ENCODE measurements around the gene CPNE7.

Gene CPNE7

DNA sequence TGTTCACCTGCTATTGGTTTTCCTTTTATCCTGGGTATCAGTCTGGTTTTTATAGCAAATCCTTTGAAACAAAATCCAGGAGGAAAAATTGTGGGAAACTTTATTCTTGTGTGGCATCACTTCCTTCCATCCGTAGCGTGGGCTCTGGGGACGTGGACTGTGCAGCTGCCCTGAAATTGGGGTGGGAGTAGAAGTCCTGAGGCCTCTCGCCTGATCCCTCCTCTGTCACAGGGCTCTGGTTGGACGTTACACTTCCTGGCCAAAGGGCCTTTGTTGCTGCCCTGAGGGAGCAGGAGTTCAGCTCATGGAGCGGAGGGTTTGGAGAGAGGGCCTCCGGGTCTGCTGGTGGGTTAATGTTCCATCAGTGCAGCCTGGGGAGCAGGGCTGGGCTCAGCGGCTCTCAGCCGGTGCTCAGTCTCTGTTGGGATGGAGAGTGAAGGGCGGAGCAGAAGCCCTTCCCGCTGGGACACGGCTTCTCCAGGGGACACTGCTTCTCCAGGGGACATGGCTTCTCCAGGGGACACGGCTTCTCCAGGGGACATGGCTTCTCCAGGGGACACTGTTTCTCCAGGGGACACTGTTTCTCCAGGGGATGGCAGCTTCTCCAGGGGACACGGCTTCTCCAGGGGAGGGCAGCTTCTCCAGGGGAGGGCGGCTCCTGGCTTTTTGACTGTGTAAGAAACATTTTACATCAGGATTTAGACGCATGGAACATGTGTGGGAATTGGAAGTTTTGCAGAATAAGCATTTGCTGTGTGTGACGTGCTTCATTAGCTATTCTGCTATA is 30.3 kb upstream of the CPNE7 start:
- ChIA-PET POLR2A (no interaction called here), CTCF (interaction anchor here (1.3 kb wide), 1 partner anchor 13 kb away, joined by 5 read pairs; no protein-coding TSS in a partner anchor)
- Histone ChIP-seq H3K27ac (ENCODE audit: insufficient read depth in 1 of 2, low read depth in 1 of 2, low read length in 2 of 2, poor library complexity in 1 of 2, severe bottlenecking in 2 of 2) (no peak overlapping the region), H3K9me3 (ENCODE audit: control extremely low read depth in 1 of 5, control insufficient read depth in 4 of 5, insufficient read depth in 2 of 5, low read depth in 1 of 5, low read length in 4 of 5) (no peaks in the 10 kb centered on the region), H3K27me3 (replicated peaks in 2 of 5; ENCODE audit: control insufficient read depth in 4 of 5, insufficient read depth in 5 of 5, low read length in 4 of 5) (no peaks in the 10 kb centered on the region), H3K4me3 (ENCODE audit: control insufficient read depth in 1 of 7, extremely low read depth in 1 of 7, insufficient read depth in 4 of 7, low read depth in 2 of 7, low read length in 6 of 7) (no peak overlapping the region), H3K4me1 (ENCODE audit: control extremely low read depth in 1 of 4, control insufficient read depth in 4 of 4, insufficient read depth in 4 of 4, low read length in 3 of 4) (no peaks in the 10 kb centered on the region), H3K36me3 (ENCODE audit: control insufficient read depth in 4 of 4, insufficient read depth in 4 of 4, low read length in 3 of 4) (peaks cover 8 to 72% (median 48%) of the 10 kb centered on the region in 4 experiments)
- WGBS (ENCODE audit: insufficient coverage) = over 99% methylated on average over 14 of the region's 17 CpGs
- DNase-seq = no peak

DNA sequence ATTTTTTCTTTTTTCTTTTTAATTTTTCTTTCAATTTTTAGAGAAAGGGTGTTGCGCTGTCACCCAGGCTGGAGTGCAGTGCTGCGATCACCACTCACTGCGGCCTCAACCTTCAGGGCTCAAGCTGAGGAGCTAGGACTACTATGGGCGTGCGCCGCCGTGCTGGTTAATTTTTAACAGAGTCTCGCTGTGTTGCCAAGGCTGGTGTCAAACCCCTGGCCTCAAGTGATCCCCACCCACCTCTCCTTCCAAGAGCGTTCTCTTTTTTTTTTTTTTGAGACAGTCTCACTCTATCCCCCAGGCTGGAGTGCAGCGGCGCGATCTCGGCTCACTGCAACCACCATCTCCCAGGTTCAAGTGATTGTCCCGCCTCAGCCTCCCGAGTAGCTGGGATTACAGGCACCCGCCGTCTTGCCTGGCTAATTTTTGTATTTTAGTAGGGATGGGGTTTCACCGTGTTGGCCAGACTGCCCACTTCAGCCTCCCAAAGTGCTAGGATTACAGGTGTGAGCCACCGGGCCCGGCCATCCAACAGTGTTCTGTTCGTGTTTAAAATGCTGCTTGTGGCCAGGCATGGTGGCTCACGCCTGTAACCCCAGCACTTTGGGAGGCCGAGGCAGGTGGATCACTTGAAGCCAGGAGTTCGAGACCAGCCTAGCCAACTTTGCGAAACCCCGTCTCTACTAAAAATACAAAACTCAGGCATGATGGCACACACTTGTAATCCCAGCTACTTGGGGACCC is 29.6 kb upstream of the CPNE7 start:
- Histone ChIP-seq H3K4me3 (ENCODE audit: control insufficient read depth in 1 of 7, extremely low read depth in 1 of 7, insufficient read depth in 4 of 7, low read depth in 2 of 7, low read length in 6 of 7) (no peak overlapping the region), H3K27me3 (replicated peaks in 2 of 5; ENCODE audit: control insufficient read depth in 4 of 5, insufficient read depth in 5 of 5, low read length in 4 of 5) (no peaks in the 10 kb centered on the region), H3K9me3 (ENCODE audit: control extremely low read depth in 1 of 5, control insufficient read depth in 4 of 5, insufficient read depth in 2 of 5, low read depth in 1 of 5, low read length in 4 of 5) (no peaks in the 10 kb centered on the region), H3K27ac (ENCODE audit: insufficient read depth in 1 of 2, low read depth in 1 of 2, low read length in 2 of 2, poor library complexity in 1 of 2, severe bottlenecking in 2 of 2) (no peak overlapping the region), H3K36me3 (ENCODE audit: control insufficient read depth in 4 of 4, insufficient read depth in 4 of 4, low read length in 3 of 4) (peaks cover 8 to 78% (median 49%) of the 10 kb centered on the region in 4 experiments), H3K4me1 (ENCODE audit: control extremely low read depth in 1 of 4, control insufficient read depth in 4 of 4, insufficient read depth in 4 of 4, low read length in 3 of 4) (no peaks in the 10 kb centered on the region)
- ChIA-PET CTCF (interaction anchor here (1.3 kb wide), 1 partner anchor 12 kb away, joined by 5 read pairs; no protein-coding TSS in a partner anchor), POLR2A (no interaction called here)
- WGBS (ENCODE audit: insufficient coverage) = 97% methylated on average over 22 of the region's 26 CpGs
- no peak for DNase-seq

DNA sequence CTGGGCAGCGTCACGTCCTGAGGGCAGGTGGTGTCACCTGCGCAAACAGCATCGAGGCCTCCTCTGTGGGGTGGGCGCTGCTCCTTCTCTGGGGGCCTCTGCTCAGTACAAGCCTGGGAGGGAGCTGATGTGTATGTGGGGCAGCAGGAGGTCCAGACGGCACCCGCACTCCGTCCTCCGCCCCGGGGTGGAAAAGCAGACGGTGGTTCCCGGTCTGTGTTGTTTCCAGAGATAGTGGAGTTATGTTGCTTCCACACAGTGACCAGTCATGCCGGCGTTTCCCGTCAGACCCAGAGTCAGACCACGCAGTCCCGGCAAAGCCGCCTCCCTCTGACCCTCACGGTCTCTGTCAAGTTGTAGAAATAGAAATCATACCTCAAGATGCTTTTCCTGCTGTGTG is 28.8 kb upstream of the CPNE7 start:
- Histone ChIP-seq H3K4me1 (ENCODE audit: control extremely low read depth in 1 of 4, control insufficient read depth in 4 of 4, insufficient read depth in 4 of 4, low read length in 3 of 4) (no peaks in the 10 kb centered on the region), H3K36me3 (ENCODE audit: control insufficient read depth in 4 of 4, insufficient read depth in 4 of 4, low read length in 3 of 4) (peaks cover 8 to 77% (median 48%) of the 10 kb centered on the region in 4 experiments), H3K27me3 (replicated peaks in 2 of 5; ENCODE audit: control insufficient read depth in 4 of 5, insufficient read depth in 5 of 5, low read length in 4 of 5) (no peaks in the 10 kb centered on the region), H3K9me3 (ENCODE audit: control extremely low read depth in 1 of 5, control insufficient read depth in 4 of 5, insufficient read depth in 2 of 5, low read depth in 1 of 5, low read length in 4 of 5) (no peaks in the 10 kb centered on the region), H3K4me3 (ENCODE audit: control insufficient read depth in 1 of 7, extremely low read depth in 1 of 7, insufficient read depth in 4 of 7, low read depth in 2 of 7, low read length in 6 of 7) (no peak overlapping the region), H3K27ac (ENCODE audit: insufficient read depth in 1 of 2, low read depth in 1 of 2, low read length in 2 of 2, poor library complexity in 1 of 2, severe bottlenecking in 2 of 2) (no peak overlapping the region)
- CTCF ChIA-PET = interaction anchor here (1.3 to 1.4 kb wide), 2 partner anchors 9 to 11 kb away, joined by 5 to 6 read pairs; no protein-coding TSS in a partner anchor
- no peak for DNase-seq
- WGBS (ENCODE audit: insufficient coverage) = 91% methylated on average over 19 of the region's 19 CpGs
- POLR2A ChIA-PET = no interaction called here

DNA sequence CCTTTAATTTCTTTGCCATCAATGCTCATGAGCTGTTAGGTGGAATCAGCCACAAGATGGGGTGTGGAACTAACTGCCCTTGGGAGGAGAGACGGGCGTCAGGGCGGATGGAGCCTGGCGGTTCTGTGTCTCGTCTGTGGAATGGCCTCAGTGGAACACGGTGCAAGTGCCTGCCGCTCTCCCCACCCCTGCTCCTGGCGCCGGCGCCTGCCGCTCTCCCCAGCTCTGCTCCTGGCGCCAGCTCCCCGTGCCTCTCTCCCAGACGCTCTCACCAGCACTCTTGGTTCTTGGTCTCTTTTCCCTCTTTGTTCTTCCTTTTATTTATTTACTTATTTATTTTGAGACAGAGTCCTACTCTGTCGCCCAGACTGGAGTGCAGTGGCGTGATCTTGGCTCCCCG is 28.3 kb upstream of the CPNE7 start:
- Histone ChIP-seq H3K4me1 (ENCODE audit: control extremely low read depth in 1 of 4, control insufficient read depth in 4 of 4, insufficient read depth in 4 of 4, low read length in 3 of 4) (no peaks in the 10 kb centered on the region), H3K9me3 (ENCODE audit: control extremely low read depth in 1 of 5, control insufficient read depth in 4 of 5, insufficient read depth in 2 of 5, low read depth in 1 of 5, low read length in 4 of 5) (no peaks in the 10 kb centered on the region), H3K36me3 (ENCODE audit: control insufficient read depth in 4 of 4, insufficient read depth in 4 of 4, low read length in 3 of 4) (peaks cover 8 to 77% (median 48%) of the 10 kb centered on the region in 4 experiments), H3K27ac (ENCODE audit: insufficient read depth in 1 of 2, low read depth in 1 of 2, low read length in 2 of 2, poor library complexity in 1 of 2, severe bottlenecking in 2 of 2) (no peak overlapping the region), H3K4me3 (ENCODE audit: control insufficient read depth in 1 of 7, extremely low read depth in 1 of 7, insufficient read depth in 4 of 7, low read depth in 2 of 7, low read length in 6 of 7) (no peak overlapping the region), H3K27me3 (replicated peaks in 2 of 5; ENCODE audit: control insufficient read depth in 4 of 5, insufficient read depth in 5 of 5, low read length in 4 of 5) (no peaks in the 10 kb centered on the region)
- POLR2A ChIA-PET = no interaction called here
- 97% methylated on average over 14 of the region's 17 CpGs for WGBS (ENCODE audit: insufficient coverage)
- CTCF ChIA-PET = interaction anchor here (1.4 kb wide), 1 partner anchor 9 kb away, joined by 6 read pairs; no protein-coding TSS in a partner anchor
- no peak for DNase-seq

DNA sequence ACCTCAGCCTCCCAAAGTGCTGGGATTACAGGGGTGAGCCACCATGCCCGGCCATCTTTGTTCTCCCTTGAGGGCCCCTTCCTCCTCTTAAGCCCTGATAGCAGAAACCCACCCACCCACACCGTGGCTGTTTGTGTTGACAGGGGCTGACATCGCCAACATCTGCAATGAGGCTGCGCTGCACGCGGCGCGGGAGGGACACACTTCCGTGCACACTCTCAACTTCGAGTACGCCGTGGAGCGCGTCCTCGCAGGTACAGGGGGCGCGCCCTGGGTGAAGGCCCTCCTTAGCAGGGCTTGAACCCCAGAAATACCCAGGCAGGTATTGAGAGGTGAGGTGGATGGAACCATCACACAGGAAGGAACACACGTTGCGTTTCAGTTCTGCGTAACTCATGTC is 27.7 kb upstream of the CPNE7 start:
- H3K27ac ChIP-seq (ENCODE audit: insufficient read depth in 1 of 2, low read depth in 1 of 2, low read length in 2 of 2, poor library complexity in 1 of 2, severe bottlenecking in 2 of 2) = no peak overlapping the region
- ChIA-PET POLR2A (no interaction called here), CTCF (interaction anchor here (1.4 kb wide), 1 partner anchor 8 kb away, joined by 6 read pairs; no protein-coding TSS in a partner anchor)
- no peaks in the 10 kb centered on the region for H3K27me3 ChIP-seq (replicated peaks in 2 of 5; ENCODE audit: control insufficient read depth in 4 of 5, insufficient read depth in 5 of 5, low read length in 4 of 5)
- H3K4me1 ChIP-seq (ENCODE audit: control extremely low read depth in 1 of 4, control insufficient read depth in 4 of 4, insufficient read depth in 4 of 4, low read length in 3 of 4) = no peaks in the 10 kb centered on the region
- no peaks in the 10 kb centered on the region for H3K9me3 ChIP-seq (ENCODE audit: control extremely low read depth in 1 of 5, control insufficient read depth in 4 of 5, insufficient read depth in 2 of 5, low read depth in 1 of 5, low read length in 4 of 5)
- 99% methylated on average over 20 of the region's 20 CpGs for WGBS (ENCODE audit: insufficient coverage)
- peaks cover 8 to 82% (median 49%) of the 10 kb centered on the region in 4 experiments for H3K36me3 ChIP-seq (ENCODE audit: control insufficient read depth in 4 of 4, insufficient read depth in 4 of 4, low read length in 3 of 4)
- no peak overlapping the region for H3K4me3 ChIP-seq (ENCODE audit: control insufficient read depth in 1 of 7, extremely low read depth in 1 of 7, insufficient read depth in 4 of 7, low read depth in 2 of 7, low read length in 6 of 7)
- no peak for DNase-seq

DNA sequence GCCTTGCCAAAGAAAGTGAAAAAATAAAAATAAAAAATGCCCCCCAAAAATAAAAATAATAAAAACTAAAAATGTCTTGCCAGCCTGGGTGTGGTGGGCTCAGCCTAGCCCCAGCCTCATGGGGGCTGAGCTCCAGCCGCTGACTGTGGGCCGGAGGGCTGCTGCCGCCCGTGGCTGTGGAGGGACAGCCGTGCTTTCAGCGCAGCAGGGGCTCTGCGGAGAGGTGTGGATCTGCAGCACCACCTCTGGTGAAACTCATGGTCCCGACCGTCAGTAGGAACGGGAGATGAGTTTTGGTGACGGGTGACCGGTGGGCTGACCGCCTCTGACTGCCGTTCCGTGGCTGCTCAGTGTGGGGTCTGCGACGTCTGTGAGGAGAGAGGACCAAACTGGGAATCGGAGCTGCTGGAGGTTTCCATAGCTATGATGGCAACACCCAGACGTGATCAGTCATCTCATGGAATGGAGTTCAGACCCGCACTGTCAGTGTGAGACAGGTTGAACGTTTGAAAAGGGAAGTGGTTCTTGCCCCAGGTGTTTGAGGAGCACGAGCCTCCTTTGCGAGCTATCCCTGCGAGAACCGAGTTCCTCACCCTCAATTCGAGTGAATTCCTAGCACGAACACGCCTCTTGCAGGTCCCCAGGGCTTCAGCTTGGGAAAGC is 27.1 kb upstream of the CPNE7 start:
- H3K9me3 ChIP-seq (ENCODE audit: control extremely low read depth in 1 of 5, control insufficient read depth in 4 of 5, insufficient read depth in 2 of 5, low read depth in 1 of 5, low read length in 4 of 5) = no peaks in the 10 kb centered on the region
- H3K27ac ChIP-seq (ENCODE audit: insufficient read depth in 1 of 2, low read depth in 1 of 2, low read length in 2 of 2, poor library complexity in 1 of 2, severe bottlenecking in 2 of 2) = no peak overlapping the region
- H3K4me3 ChIP-seq (ENCODE audit: control insufficient read depth in 1 of 7, extremely low read depth in 1 of 7, insufficient read depth in 4 of 7, low read depth in 2 of 7, low read length in 6 of 7) = no peak overlapping the region
- no peaks in the 10 kb centered on the region for H3K27me3 ChIP-seq (replicated peaks in 2 of 5; ENCODE audit: control insufficient read depth in 4 of 5, insufficient read depth in 5 of 5, low read length in 4 of 5)
- WGBS (ENCODE audit: insufficient coverage) = 97% methylated on average over 28 of the region's 28 CpGs
- no peaks in the 10 kb centered on the region for H3K4me1 ChIP-seq (ENCODE audit: control extremely low read depth in 1 of 4, control insufficient read depth in 4 of 4, insufficient read depth in 4 of 4, low read length in 3 of 4)
- no peak for DNase-seq
- CTCF ChIA-PET = interaction anchor here (1.6 to 1.8 kb wide), 2 partner anchors 9 to 38 kb away, joined by 6 read pairs; no protein-coding TSS in a partner anchor
- H3K36me3 ChIP-seq (ENCODE audit: control insufficient read depth in 4 of 4, insufficient read depth in 4 of 4, low read length in 3 of 4) = peaks cover 8 to 87% (median 55%) of the 10 kb centered on the region in 4 experiments
- POLR2A ChIA-PET = interaction anchor here (1.3 kb wide), 1 partner anchor 15 kb away, joined by 3 read pairs; no protein-coding TSS in a partner anchor
